ENCODE measurements around the gene TAC3. TPM values are rescaled to one million over a fixed set of nuclear protein-coding genes. Genes with fewer than 3 reads are reported as not detected.

Gene TAC3
- total and polyA plus RNA-seq, 2 of the 8 experiments (the other 6 are each of a cell fraction or from before 2014, with no cell fraction given), result 9.7 to 45.3 TPM

DNA sequence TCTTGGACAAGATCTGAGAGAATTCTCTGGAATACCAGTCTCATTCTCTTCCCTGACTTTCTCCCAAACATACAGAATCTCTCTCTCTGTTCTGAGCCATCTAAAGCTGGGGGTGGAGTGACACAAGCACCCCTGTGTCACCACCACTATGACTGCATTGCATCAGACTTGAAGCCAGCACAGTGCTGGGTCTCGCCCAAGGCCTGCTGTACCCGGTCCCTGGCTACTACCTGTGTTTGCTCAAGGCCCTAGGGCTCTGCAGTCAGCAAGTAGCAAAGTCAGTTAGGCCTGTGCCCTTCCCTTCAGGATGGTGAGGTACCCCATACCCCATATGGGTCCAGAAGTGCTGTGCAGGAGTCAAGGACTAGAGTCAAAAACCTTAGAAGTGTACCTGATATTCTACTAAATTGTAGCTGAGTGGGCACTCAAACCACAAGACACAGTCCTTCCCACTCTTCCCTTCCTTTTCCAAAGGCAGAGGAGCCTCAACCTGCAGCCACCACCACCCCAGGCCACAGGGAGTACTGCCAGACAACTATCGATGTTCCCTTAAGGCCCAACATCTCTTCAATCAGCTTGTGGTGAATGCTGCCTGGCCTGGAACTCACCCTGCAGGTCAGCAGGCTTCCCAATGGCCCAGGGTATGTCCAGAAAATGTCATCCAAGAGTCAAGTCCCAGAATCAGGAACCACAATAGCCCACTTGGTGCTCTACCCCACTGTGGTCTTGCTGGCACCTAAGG, 37.8 kb downstream of the TAC3 start:
- Histone ChIP-seq H2BK5ac (ENCODE audit: low read depth, low read length) (no peak overlapping the region), H3K4ac (replicated peaks; ENCODE audit: insufficient read length, low read depth, low read length) (no peak overlapping the region), H3K4me1 (replicated peaks in 1 of 4; ENCODE audit: control insufficient read depth in 3 of 4, insufficient read depth in 4 of 4, low read length in 3 of 4) (no peaks in the 10 kb centered on the region), H3K23me2 (ENCODE audit: low read depth, low read length) (no peaks in the 10 kb centered on the region), H3K18ac (ENCODE audit: extremely low read depth, low read length) (no peak overlapping the region), H3K56ac (replicated peaks; ENCODE audit: insufficient read length, low read depth, low read length) (no peak overlapping the region), H3K27ac (ENCODE audit: low read depth, low read length) (no peak overlapping the region), H2BK15ac (ENCODE audit: low read length) (no peak overlapping the region), H3K79me2 (ENCODE audit: control insufficient read depth in 1 of 2, insufficient read depth in 2 of 2, low read length in 2 of 2) (no peaks in the 10 kb centered on the region), H3K14ac (ENCODE audit: insufficient read length) (no peak overlapping the region), H3K79me1 (ENCODE audit: low read depth, low read length) (no peaks in the 10 kb centered on the region), H3K27me3 (replicated peaks in 1 of 4; ENCODE audit: control insufficient read depth in 3 of 4, extremely low read depth in 1 of 4, insufficient read depth in 3 of 4, low read length in 3 of 4) (no peaks in the 10 kb centered on the region), H3K9me3 (ENCODE audit: insufficient read depth in 2 of 2, low read depth in 1 of 2, low read length in 1 of 2) (no peaks in the 10 kb centered on the region), H3K4me3 (ENCODE audit: extremely low read depth in 1 of 4, insufficient read depth in 2 of 4, low read depth in 3 of 4, low read length in 4 of 4) (no peak overlapping the region), H2AFZ (ENCODE audit: low read length) (no peak overlapping the region), H2BK120ac (replicated peaks; ENCODE audit: low read depth, low read length) (no peak overlapping the region), H4K5ac (ENCODE audit: insufficient read length, low read depth, low read length) (no peak overlapping the region), H3K36me3 (ENCODE audit: control insufficient read depth in 2 of 4, insufficient read depth in 4 of 4, low read length in 3 of 4) (no peaks in the 10 kb centered on the region), H3K9ac (replicated peaks in 1 of 4; ENCODE audit: extremely low read depth in 1 of 4, low read depth in 3 of 4, low read length in 3 of 4) (no peak overlapping the region), H2AK5ac (ENCODE audit: low read depth, low read length) (no peak overlapping the region), H2BK20ac (ENCODE audit: low read length) (no peak overlapping the region), H2BK12ac (ENCODE audit: low read depth, low read length) (no peak overlapping the region), H3K4me2 (ENCODE audit: insufficient read depth in 1 of 2, low read depth in 2 of 2, low read length in 2 of 2) (no peak overlapping the region), H4K20me1 (replicated peaks in 1 of 2; ENCODE audit: control insufficient read depth in 1 of 2, insufficient read depth in 2 of 2, low read length in 2 of 2) (no peaks in the 10 kb centered on the region), H4K8ac (ENCODE audit: extremely low read depth, insufficient read depth, low read length) (no peak overlapping the region), H3K23ac (ENCODE audit: insufficient read length) (no peak overlapping the region), H4K91ac (replicated peaks; ENCODE audit: insufficient read length, low read length) (no peak overlapping the region)
- ChIA-PET CTCF (ENCODE audit: partially characterized antibody) (interaction anchor here (1.1 to 1.7 kb wide), 4 partner anchors 9 to 23 kb away, joined by 3 to 9 read pairs (median 4); no protein-coding TSS in a partner anchor), POLR2A (ENCODE audit: partially characterized antibody) (no interaction called here)
- no peak for TF ChIP-seq SIX5 (IDR thresholded peaks at IDR 0.05; ENCODE audit: low read depth, low read length)
- no peak for TF ChIP-seq CBX5 (IDR thresholded peaks at IDR 0.05; ENCODE audit: low read depth, low read length)
- no peak for TF ChIP-seq RBBP5 (IDR thresholded peaks at IDR 0.05; ENCODE audit: borderline replicate concordance, low read depth, low read length)
- TF ChIP-seq, protein P1, sequence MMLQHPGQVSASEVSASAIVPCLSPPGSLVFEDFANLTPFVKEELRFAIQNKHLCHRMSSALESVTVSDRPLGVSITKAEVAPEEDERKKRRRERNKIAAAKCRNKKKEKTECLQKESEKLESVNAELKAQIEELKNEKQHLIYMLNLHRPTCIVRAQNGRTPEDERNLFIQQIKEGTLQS (IDR thresholded peaks at IDR 0.05; ENCODE audit: insufficient read depth, low read depth, low read length), result no peak
- TF ChIP-seq RNF2 (IDR thresholded peaks at IDR 0.05; ENCODE audit: borderline replicate concordance, low read depth, low read length, missing control alignments, poor library complexity, severe bottlenecking), result no peak
- TF ChIP-seq SUZ12 (IDR thresholded peaks at IDR 0.05; ENCODE audit: low read length), result no peak
- no peak for TF ChIP-seq CHD1 (IDR thresholded peaks at IDR 0.05; ENCODE audit: low read depth, low read length)
- FAIRE-seq, result no peak
- DNase-seq (ENCODE audit: low read depth in 1 of 2, low spot score in 2 of 2), result no peak
- 89% methylated on average over 3 of the region's 3 CpGs; no CpG with 5 or more reads in 1 of the 2 experiments for WGBS, 2 experiments (ENCODE audit: extremely low coverage in 1 of 2, insufficient coverage in 1 of 2, insufficient read length in 1 of 2, insufficient replicate concordance in 2 of 2, low coverage in 1 of 2, low lambda C conversion rate in 2 of 2, missing lambda C conversion rate in 1 of 2)

All from H1 (cell line).